ENCODE results near the gene LRP5.

DNA sequence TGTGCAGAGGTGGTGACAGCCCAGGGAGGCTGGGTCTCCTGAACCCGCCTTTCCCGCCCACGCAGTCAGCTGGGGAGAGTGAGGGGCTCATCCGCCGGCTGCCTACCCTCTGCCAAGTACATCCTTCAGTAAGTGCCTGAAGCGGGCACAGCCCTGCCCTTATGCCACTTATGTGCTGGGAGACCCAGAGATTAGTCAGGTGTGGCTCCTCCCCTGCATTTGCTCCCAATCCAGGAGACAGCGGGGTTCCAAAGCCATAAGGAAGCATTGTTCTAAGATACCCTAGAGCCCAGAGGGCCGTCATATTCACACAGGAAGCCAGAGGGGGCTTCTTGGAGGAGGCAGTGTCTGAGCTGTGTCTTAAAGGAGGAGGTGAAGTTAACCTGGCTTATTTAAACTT lies 142.4 kb downstream of the LRP5 start:
- TF ChIP-seq JUNB (CRISPR knock-in tag; conservative IDR thresholded peaks at IDR 0.05) (no peak), ZBTB11 (CRISPR knock-in tag; IDR thresholded peaks at IDR 0.05) (no peak), ELF1 (tag; IDR thresholded peaks at IDR 0.05) (no peak), ARID3A (IDR thresholded peaks at IDR 0.05; ENCODE audit: borderline replicate concordance, low read depth, low read length) (no peak), CEBPB (tag; IDR thresholded peaks at IDR 0.05) (no peak), RFX1 (IDR thresholded peaks at IDR 0.05) (no peak), EZH2 (IDR thresholded peaks at IDR 0.05; ENCODE audit: borderline replicate concordance, low read depth, low read length) (no peak), POLR2A (conservative IDR thresholded peaks at IDR 0.05) (no peak), SAP30 (IDR thresholded peaks at IDR 0.05; ENCODE audit: borderline replicate concordance, insufficient read depth, low read depth, low read length, poor library complexity, severe bottlenecking) (no peak)
- TF ChIP-seq, protein P1, sequence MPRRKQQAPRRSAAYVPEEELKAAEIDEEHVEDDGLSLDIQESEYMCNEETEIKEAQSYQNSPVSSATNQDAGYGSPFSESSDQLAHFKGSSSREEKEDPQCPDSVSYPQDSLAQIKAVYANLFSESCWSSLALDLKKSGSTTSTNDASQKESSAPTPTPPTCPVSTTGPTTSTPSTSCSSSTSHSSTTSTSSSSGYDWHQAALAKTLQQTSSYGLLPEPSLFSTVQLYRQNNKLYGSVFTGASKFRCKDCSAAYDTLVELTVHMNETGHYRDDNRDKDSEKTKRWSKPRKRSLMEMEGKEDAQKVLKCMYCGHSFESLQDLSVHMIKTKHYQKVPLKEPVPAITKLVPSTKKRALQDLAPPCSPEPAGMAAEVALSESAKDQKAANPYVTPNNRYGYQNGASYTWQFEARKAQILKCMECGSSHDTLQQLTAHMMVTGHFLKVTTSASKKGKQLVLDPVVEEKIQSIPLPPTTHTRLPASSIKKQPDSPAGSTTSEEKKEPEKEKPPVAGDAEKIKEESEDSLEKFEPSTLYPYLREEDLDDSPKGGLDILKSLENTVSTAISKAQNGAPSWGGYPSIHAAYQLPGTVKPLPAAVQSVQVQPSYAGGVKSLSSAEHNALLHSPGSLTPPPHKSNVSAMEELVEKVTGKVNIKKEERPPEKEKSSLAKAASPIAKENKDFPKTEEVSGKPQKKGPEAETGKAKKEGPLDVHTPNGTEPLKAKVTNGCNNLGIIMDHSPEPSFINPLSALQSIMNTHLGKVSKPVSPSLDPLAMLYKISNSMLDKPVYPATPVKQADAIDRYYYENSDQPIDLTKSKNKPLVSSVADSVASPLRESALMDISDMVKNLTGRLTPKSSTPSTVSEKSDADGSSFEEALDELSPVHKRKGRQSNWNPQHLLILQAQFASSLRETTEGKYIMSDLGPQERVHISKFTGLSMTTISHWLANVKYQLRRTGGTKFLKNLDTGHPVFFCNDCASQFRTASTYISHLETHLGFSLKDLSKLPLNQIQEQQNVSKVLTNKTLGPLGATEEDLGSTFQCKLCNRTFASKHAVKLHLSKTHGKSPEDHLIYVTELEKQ (CRISPR knock-in tag; IDR thresholded peaks at IDR 0.05): no peak

All from K562 (cell line).